ENCODE measurements around the gene NGLY1.

Gene NGLY1

GRCh38 chr3:25784971-25785370, 1.7 kb upstream of the NGLY1 start:
- no peak for DNase-seq (ENCODE audit: low read depth)

DNA sequence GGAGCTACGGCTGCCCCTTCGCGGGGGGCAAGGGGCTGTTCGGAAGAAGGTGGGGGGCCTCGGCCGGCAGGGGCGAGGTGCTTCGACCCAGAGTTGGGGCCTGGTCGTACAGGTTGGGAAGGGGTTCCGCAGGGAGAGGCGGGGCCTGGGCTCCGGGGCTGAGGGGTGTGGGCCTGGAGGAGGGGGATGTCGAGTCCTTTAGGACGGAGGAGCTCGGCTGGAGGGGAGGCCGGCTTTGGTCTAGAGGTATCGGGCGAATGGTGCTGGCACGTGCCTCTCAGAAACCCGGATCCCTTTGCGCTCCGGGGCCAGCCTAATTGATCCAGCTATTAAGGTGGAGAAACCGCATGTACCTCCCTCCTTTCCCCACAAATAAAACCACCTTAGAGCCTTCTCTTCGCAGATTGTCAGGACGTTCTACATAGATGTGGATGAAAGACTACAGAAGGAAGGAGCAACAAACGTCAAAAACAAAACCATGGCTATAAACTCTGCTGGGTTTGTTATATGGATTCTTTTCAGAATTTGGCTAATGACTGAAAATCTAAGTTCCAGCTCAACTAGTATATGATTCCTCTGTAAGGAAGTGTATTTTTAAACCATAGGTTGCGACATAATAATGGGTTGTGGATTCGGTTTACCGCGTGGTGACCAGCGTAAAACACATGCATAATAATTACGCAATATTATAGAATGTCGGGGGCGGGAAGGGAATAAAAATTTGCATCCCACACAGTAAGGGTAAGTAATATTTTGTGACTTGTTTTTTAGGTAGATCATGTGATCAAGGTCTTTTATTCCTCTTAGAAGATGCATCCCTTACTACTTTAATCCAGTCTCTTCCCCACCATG, 644 bp upstream of the NGLY1 start:
- DNase-seq (ENCODE audit: low read depth) = no peak

- DNase-seq (ENCODE audit: low read depth) = no peak
Observed at GRCh38 chr3:25782636-25782937, 656 bp downstream of the NGLY1 start.

GRCh38 chr3:25781758-25782594, 1.3 kb downstream of the NGLY1 start:
- DNase-seq (ENCODE audit: low read depth) = no peak

GRCh38 chr3:25781145-25781757, 2.0 kb downstream of the NGLY1 start:
- no peak for DNase-seq (ENCODE audit: low read depth)

DNA sequence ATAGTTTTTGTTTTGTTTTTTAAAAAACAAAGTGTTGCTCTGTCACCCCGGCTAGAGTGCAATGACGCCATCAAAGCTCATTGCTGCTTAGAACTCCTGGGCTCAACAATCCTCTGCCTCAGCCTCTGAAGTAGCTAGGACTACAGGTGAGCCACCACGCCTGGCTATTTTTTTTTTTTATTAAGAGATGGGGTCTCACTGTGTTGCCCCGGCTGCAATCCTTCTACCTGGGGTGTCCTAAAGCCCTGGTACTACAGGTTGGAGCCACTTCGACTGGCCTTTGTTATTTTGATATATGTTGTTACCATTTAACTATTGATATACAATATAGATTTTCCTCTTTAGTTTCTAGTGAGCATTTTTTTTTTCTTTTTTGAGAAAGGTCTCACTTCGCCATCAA, 2.6 kb downstream of the NGLY1 start:
- DNase-seq (ENCODE audit: low read depth) = no peak

DNA sequence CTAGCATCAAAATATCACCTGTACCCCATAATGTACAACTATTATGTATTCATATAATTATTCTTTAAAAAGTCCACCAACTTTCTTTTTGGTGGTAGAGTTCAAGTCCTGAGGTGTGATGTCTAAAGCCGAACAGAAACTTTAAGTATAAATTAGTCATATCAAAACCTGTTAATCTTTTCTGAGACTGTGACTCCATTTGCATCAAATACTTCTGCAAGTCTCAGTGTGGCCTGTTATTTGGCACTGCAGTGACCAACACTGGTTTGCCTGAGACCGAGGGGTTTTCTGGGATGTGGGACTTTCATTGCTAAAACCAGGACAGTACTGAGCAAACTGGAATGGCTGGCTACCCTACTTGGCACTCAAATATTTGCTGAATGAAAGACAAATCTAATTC, 7.3 kb downstream of the NGLY1 start:
- no peak for DNase-seq (ENCODE audit: low read depth)

DNA sequence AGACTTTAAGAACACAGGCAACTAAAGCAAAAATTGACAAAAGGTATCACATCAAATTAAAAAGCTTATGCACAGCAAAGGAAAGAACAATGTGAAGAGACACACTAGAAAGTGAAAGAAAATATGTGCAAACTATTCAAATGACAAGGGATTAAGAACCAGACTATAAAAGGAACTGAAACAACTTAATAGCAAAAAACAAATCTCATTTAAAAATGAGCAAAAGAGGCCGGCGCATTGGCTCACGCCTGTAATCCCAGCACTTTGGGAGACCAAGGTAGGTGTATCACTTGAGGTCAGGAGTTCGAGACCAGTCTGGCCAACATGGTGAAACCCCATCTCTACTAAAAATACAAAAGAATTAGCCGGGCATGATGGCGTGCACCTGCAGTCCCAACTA, 14.4 kb downstream of the NGLY1 start:
- DNase-seq (ENCODE audit: low read depth) = no peak

- DNase-seq (ENCODE audit: low read depth) = no peak
Observed at GRCh38 chr3:25751725-25752124, 31.5 kb downstream of the NGLY1 start.

- no peak for DNase-seq (ENCODE audit: low read depth)
Observed at GRCh38 chr3:25751048-25751447, 32.2 kb downstream of the NGLY1 start.

- DNase-seq (ENCODE audit: low read depth) = no peak
Observed at GRCh38 chr3:25749031-25749581, 34.1 kb downstream of the NGLY1 start.

GRCh38 chr3:25748189-25748588, 35.1 kb downstream of the NGLY1 start:
- DNase-seq (ENCODE audit: low read depth) = no peak

DNA sequence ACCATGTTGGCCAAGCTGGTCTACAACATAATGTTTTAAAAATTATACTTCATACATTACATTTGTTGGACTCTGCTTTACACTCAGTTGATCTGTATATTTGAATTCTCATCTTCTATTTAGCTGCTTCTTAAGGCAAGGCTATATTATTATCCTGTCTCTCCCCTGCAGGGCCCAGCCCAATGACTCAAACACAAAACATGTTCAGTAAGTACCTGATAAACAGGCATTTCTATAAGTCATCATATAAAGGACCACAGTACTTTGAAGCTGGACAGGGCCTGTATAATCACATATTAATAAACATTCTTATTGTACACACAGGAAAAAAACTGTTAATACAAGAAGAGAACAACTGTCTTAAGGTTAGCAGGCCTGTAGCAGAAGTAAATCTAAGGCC, 36.2 kb downstream of the NGLY1 start:
- no peak for DNase-seq (ENCODE audit: low read depth)

GRCh38 chr3:25744470-25744869, 38.8 kb downstream of the NGLY1 start:
- DNase-seq (ENCODE audit: low read depth) = no peak

- DNase-seq (ENCODE audit: low read depth) = no peak
Observed at GRCh38 chr3:25728101-25728500, 55.1 kb downstream of the NGLY1 start.

- DNase-seq (ENCODE audit: low read depth) = no peak
Observed at GRCh38 chr3:25727316-25727715, 55.9 kb downstream of the NGLY1 start.

DNA sequence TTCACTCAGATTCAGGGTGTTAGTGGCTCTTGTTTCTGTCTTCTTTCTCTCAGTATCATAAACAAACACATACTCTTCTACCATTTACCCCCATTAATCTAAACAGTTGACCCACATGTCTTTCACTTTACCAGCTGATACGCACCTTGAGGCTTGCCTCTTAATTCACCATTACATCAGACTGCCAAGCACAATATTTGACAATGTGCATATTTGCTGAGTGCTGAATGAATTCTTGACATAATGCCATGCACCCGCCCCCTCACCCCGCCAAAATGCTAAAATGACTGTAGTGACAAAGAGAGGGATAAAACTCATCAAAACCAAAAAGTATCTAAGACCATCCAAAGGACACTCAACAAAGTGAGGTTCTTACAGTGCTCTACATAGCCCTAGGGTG, 57.4 kb downstream of the NGLY1 start:
- DNase-seq (ENCODE audit: low read depth) = no peak

DNA sequence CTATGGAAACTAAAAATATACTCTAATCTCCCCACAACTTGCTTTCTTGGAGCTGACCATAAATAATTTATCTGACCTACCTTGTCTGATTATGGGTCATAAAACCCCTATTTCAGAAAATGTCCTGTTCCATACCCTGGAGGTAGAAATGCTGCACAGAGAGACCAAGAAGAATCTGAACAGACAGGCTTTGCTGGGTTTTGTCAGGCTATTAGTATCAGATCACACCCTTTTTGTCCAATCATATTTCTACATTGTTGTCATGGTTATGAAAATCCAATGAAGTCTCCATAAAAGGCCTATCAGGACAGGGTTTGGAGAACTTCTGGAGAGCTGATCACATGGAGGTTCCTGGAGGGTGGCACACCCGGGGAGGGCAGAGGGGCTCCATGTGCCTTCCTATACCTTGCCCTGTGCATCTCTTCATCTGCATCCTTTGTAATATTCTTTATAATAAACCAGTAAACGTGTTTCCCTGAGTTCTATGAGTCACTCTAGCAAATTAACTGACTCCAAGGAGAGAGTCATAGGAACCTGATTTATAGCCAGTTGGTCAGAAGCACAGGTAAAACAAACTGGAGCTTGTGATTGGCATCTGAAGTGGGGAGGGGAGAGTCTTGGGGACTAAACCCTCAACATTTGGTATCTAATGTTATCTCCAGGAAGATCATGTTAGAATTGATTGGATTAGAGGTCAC, 58.1 kb downstream of the NGLY1 start:
- no peak for DNase-seq (ENCODE audit: low read depth)

DNA sequence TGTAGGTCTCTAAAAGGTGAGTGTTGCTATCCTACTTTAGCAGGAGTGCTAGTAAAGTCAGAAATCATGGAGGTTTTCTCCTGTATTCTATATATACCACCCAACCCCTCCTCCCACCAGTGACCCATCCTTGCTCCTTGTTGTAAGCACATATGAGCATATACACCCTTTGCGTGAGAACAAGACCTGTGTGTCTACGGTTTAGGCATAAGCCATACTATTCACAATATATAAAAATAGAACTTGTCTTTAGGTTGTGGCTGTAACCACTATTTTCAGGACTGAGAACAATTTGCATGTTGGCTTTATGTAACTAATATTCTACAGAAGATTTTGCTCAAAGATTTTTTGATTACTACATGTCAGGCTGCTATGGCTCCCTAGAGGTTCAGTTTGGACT, 59.4 kb downstream of the NGLY1 start:
- DNase-seq (ENCODE audit: low read depth) = no peak

- DNase-seq (ENCODE audit: low read depth) = no peak
Observed at GRCh38 chr3:25719321-25719720, 63.9 kb downstream of the NGLY1 start.

GRCh38 chr3:25713341-25713985, 69.8 kb downstream of the NGLY1 start:
- no peak for DNase-seq (ENCODE audit: low read depth)

DNA sequence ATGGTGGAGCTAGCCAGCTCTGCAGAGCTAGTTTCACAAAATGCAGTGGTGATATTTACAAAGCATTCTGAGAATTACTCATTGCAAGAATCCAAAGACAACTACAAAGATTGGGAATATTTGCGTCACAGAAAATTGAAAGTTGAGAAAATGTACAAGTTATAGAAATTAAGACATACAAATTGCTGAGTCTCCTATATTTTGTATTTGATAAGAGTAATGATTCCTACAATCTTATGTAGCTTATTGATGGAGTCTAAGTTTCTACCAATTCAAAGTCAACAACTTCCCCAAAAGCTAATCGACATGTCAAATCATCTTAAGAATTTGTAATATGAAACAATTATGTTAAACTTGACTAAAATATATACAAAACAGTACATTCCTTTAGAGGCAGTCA, 72.2 kb downstream of the NGLY1 start:
- no peak for DNase-seq (ENCODE audit: low read depth)
